Rectal smooth muscle tissue (tissue), 1 donor: ENCODE results near the gene ERBB4.

Source experiments
- H3K27ac ChIP-seq: one replicate; pipeline ENCODE4 v1.7.0; 2013; ENCODE audit warnings: low read depth, low read length, inconsistent platforms
- H3K27me3 ChIP-seq: one replicate; pipeline ENCODE4 v1.7.0; 2013; ENCODE audit warnings: low read length; ENCODE audit not compliant: control insufficient read depth, insufficient read depth
- H3K36me3 ChIP-seq: one replicate; pipeline ENCODE4 v1.7.0; 2013; ENCODE audit warnings: low read length; ENCODE audit not compliant: control insufficient read depth, insufficient read depth
- H3K4me1 ChIP-seq: one replicate; pipeline ENCODE4 v1.7.0; 2013; ENCODE audit warnings: low read length; ENCODE audit not compliant: control insufficient read depth, insufficient read depth
- H3K4me3 ChIP-seq: one replicate; pipeline ENCODE4 v1.7.0; 2013; ENCODE audit warnings: low read length
- H3K9ac ChIP-seq: one replicate; pipeline ENCODE4 v1.7.0; 2013; ENCODE audit warnings: low read length

ERBB4 gene

GRCh38 chr2:211468877-211469663 lies 1069.5 kb downstream of the ERBB4 start:
- no peaks in the 10 kb centered on the region for H3K4me1 ChIP-seq
- no peak overlapping the region for H3K9ac ChIP-seq
- no peak overlapping the region for H3K27ac ChIP-seq
- no peaks in the 10 kb centered on the region for H3K27me3 ChIP-seq
- no peaks in the 10 kb centered on the region for H3K36me3 ChIP-seq
- H3K4me3 ChIP-seq = no peak overlapping the region

- Histone ChIP-seq H3K9ac (no peak overlapping the region), H3K4me1 (no peaks in the 10 kb centered on the region), H3K27ac (no peak overlapping the region), H3K4me3 (no peak overlapping the region), H3K36me3 (no peaks in the 10 kb centered on the region), H3K27me3 (no peaks in the 10 kb centered on the region)
Measured at GRCh38 chr2:211468217-211468616, 1070.4 kb downstream of the ERBB4 start.

GRCh38 chr2:211463397-211463796 lies 1075.2 kb downstream of the ERBB4 start:
- no peaks in the 10 kb centered on the region for H3K4me1 ChIP-seq
- no peaks in the 10 kb centered on the region for H3K27me3 ChIP-seq
- no peak overlapping the region for H3K4me3 ChIP-seq
- no peak overlapping the region for H3K9ac ChIP-seq
- no peak overlapping the region for H3K27ac ChIP-seq
- no peaks in the 10 kb centered on the region for H3K36me3 ChIP-seq

- Histone ChIP-seq H3K4me3 (no peak overlapping the region), H3K4me1 (no peaks in the 10 kb centered on the region), H3K27ac (no peak overlapping the region), H3K9ac (no peak overlapping the region), H3K36me3 (no peaks in the 10 kb centered on the region), H3K27me3 (no peaks in the 10 kb centered on the region)
Measured at GRCh38 chr2:211458974-211459373, 1079.6 kb downstream of the ERBB4 start.

- H3K4me1 ChIP-seq = no peaks in the 10 kb centered on the region
- H3K4me3 ChIP-seq = no peak overlapping the region
- H3K27ac ChIP-seq = no peak overlapping the region
- no peak overlapping the region for H3K9ac ChIP-seq
- no peaks in the 10 kb centered on the region for H3K36me3 ChIP-seq
- no peaks in the 10 kb centered on the region for H3K27me3 ChIP-seq
Measured at GRCh38 chr2:211457325-211457724, 1081.3 kb downstream of the ERBB4 start.

GRCh38 chr2:211455216-211455841 lies 1083.3 kb downstream of the ERBB4 start:
- Histone ChIP-seq H3K9ac (no peak overlapping the region), H3K36me3 (no peaks in the 10 kb centered on the region), H3K27ac (no peak overlapping the region), H3K27me3 (no peaks in the 10 kb centered on the region), H3K4me1 (no peaks in the 10 kb centered on the region), H3K4me3 (no peak overlapping the region)

GRCh38 chr2:211454679-211455078 lies 1083.9 kb downstream of the ERBB4 start:
- Histone ChIP-seq H3K4me1 (no peaks in the 10 kb centered on the region), H3K9ac (no peak overlapping the region), H3K27ac (no peak overlapping the region), H3K27me3 (no peaks in the 10 kb centered on the region), H3K36me3 (no peaks in the 10 kb centered on the region), H3K4me3 (no peak overlapping the region)

GRCh38 chr2:211453311-211453887 lies 1085.2 kb downstream of the ERBB4 start:
- H3K36me3 ChIP-seq = no peaks in the 10 kb centered on the region
- no peak overlapping the region for H3K27ac ChIP-seq
- H3K4me1 ChIP-seq = no peaks in the 10 kb centered on the region
- H3K9ac ChIP-seq = no peak overlapping the region
- H3K4me3 ChIP-seq = no peak overlapping the region
- no peaks in the 10 kb centered on the region for H3K27me3 ChIP-seq

- H3K27me3 ChIP-seq = no peaks in the 10 kb centered on the region
- no peak overlapping the region for H3K27ac ChIP-seq
- no peaks in the 10 kb centered on the region for H3K4me1 ChIP-seq
- H3K4me3 ChIP-seq = no peak overlapping the region
- no peak overlapping the region for H3K9ac ChIP-seq
- H3K36me3 ChIP-seq = no peaks in the 10 kb centered on the region
Measured at GRCh38 chr2:211451642-211452041, 1087.0 kb downstream of the ERBB4 start.

GRCh38 chr2:211449819-211450218 lies 1088.8 kb downstream of the ERBB4 start:
- Histone ChIP-seq H3K4me1 (no peaks in the 10 kb centered on the region), H3K27me3 (no peaks in the 10 kb centered on the region), H3K27ac (no peak overlapping the region), H3K9ac (no peak overlapping the region), H3K4me3 (no peak overlapping the region), H3K36me3 (no peaks in the 10 kb centered on the region)

- Histone ChIP-seq H3K36me3 (no peaks in the 10 kb centered on the region), H3K27me3 (no peaks in the 10 kb centered on the region), H3K4me1 (no peaks in the 10 kb centered on the region), H3K4me3 (no peak overlapping the region), H3K9ac (no peak overlapping the region), H3K27ac (no peak overlapping the region)
Measured at GRCh38 chr2:211447548-211447947, 1091.1 kb downstream of the ERBB4 start.

GRCh38 chr2:211440107-211440506 lies 1098.5 kb downstream of the ERBB4 start:
- Histone ChIP-seq H3K4me3 (no peak overlapping the region), H3K9ac (no peak overlapping the region), H3K27ac (no peak overlapping the region), H3K4me1 (no peaks in the 10 kb centered on the region), H3K36me3 (no peaks in the 10 kb centered on the region), H3K27me3 (no peaks in the 10 kb centered on the region)
